HG03442 (cell line): ENCODE data around the gene NARS2.
"Not testable (repeated sequence)": the region's sequence is repeated elsewhere in the genome, so short reads cannot be mapped to it uniquely, and the experiment has no call there.

Source experiments
- ATAC-seq: cut with Tn5 transposase; IDR thresholded peaks from one replicate; pipeline ENCODE4 v1.9.1; 2021; ENCODE audit warnings: mild to moderate bottlenecking, moderate library complexity; ENCODE audit not compliant: unreplicated experiment

The NARS2 gene

GRCh38 chr11:78574386-78575381 is at the start of gene NARS2:
Gene NARS2 (minus strand): TSS chr11:78574864. CDS start chr11:78574488, 376 bp downstream.
- ATAC-seq = peak; percentile 94

- no peak for ATAC-seq
Observed at GRCh38 chr11:78622666-78623065, 48.0 kb upstream of the NARS2 start.

GRCh38 chr11:78620159-78620558 is 45.5 kb upstream of the NARS2 start:
- no peak for ATAC-seq

GRCh38 chr11:78615724-78616123 is 41.1 kb upstream of the NARS2 start:
- ATAC-seq = no peak

- ATAC-seq = no peak
Observed at GRCh38 chr11:78613378-78613813, 38.7 kb upstream of the NARS2 start.

GRCh38 chr11:78612721-78613377 is 38.2 kb upstream of the NARS2 start:
- ATAC-seq = no peak

- not testable (repeated sequence) for ATAC-seq
Observed at GRCh38 chr11:78609321-78609720, 34.7 kb upstream of the NARS2 start.

GRCh38 chr11:78607696-78608095 is 33.0 kb upstream of the NARS2 start:
- ATAC-seq = no peak

GRCh38 chr11:78606667-78607066 is 32.0 kb upstream of the NARS2 start:
- ATAC-seq = no peak

- no peak for ATAC-seq
Observed at GRCh38 chr11:78605296-78605695, 30.6 kb upstream of the NARS2 start.

GRCh38 chr11:78603792-78604191 is 29.1 kb upstream of the NARS2 start:
- ATAC-seq = no peak

GRCh38 chr11:78602771-78603170 is 28.1 kb upstream of the NARS2 start:
- not testable (repeated sequence) for ATAC-seq

GRCh38 chr11:78601066-78601465 is 26.4 kb upstream of the NARS2 start:
- ATAC-seq = not testable (repeated sequence)

GRCh38 chr11:78597579-78597978 is 22.9 kb upstream of the NARS2 start:
- ATAC-seq = not testable (repeated sequence)

GRCh38 chr11:78595436-78596130 is 20.9 kb upstream of the NARS2 start:
- ATAC-seq = no peak

- ATAC-seq = no peak
Observed at GRCh38 chr11:78594814-78595213, 20.1 kb upstream of the NARS2 start.

- no peak for ATAC-seq
Observed at GRCh38 chr11:78588517-78588916, 13.9 kb upstream of the NARS2 start.

GRCh38 chr11:78587446-78587845 is 12.8 kb upstream of the NARS2 start:
- ATAC-seq = no peak

GRCh38 chr11:78586452-78587046 is 11.9 kb upstream of the NARS2 start:
- ATAC-seq = no peak

- no peak for ATAC-seq
Observed at GRCh38 chr11:78583889-78584288, 9.2 kb upstream of the NARS2 start.

- no peak for ATAC-seq
Observed at GRCh38 chr11:78577495-78577894, 2.8 kb upstream of the NARS2 start.
